ENCODE results near the gene DTD2. TPM values are rescaled to one million over a fixed set of nuclear protein-coding genes. Genes with fewer than 3 reads are reported as not detected.
A peak's percentile ranks its signal among the peaks of the same experiment; 100 is the strongest.

DTD2 gene
- total RNA-seq, 1 donor from 2014 or later: 6.9 TPM

DNA sequence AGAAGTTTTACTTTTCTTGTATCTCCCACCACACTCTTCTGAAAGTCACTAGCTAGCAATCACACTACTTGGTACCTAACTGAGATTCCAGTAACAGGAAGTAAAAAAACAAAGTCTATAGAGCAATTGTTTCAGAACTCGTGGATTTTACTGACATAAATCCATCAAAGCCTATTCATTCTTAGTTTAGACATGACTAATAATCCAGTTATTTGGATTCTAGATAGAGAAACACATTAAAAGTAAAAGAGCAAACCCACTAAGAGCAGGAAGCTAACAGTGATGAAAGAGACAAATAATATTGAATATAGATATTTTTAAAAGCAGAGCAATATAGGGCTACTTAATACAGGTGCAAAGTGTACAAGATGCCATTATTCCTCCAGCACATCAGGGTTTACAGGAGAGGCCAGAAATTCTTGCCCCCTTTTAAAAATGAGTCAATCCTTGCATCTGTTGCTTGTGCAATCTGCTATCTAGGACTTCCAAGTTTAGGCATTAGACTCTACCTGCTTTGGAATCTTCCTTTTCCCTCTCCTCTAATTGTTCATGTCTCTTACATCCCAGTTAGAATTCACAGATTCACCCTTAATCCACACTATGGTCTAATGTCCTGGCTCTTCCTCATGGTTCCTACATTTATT, 43.0 kb downstream of the DTD2 start:
- no peaks in the 10 kb centered on the region for H3K36me3 ChIP-seq
- no peaks in the 10 kb centered on the region for H3K27me3 ChIP-seq (ENCODE audit: low read depth)
- H3K4me1 ChIP-seq: peaks cover 68% of the 10 kb centered on the region
- intact Hi-C loops (cut with micrococcal nuclease): loop anchor here (10.0 kb wide), 1 partner anchor 660 kb away; the partner anchor contains the start of gene ARHGAP5
- no peak overlapping the region for H3K27ac ChIP-seq (replicated peaks)
- TF ChIP-seq, protein P1, sequence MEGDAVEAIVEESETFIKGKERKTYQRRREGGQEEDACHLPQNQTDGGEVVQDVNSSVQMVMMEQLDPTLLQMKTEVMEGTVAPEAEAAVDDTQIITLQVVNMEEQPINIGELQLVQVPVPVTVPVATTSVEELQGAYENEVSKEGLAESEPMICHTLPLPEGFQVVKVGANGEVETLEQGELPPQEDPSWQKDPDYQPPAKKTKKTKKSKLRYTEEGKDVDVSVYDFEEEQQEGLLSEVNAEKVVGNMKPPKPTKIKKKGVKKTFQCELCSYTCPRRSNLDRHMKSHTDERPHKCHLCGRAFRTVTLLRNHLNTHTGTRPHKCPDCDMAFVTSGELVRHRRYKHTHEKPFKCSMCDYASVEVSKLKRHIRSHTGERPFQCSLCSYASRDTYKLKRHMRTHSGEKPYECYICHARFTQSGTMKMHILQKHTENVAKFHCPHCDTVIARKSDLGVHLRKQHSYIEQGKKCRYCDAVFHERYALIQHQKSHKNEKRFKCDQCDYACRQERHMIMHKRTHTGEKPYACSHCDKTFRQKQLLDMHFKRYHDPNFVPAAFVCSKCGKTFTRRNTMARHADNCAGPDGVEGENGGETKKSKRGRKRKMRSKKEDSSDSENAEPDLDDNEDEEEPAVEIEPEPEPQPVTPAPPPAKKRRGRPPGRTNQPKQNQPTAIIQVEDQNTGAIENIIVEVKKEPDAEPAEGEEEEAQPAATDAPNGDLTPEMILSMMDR (IDR thresholded peaks at IDR 0.05; ENCODE audit: borderline replicate concordance): no peak
- DNase-seq: no peak
- H3K4me3 ChIP-seq: no peak overlapping the region
- no peaks in the 10 kb centered on the region for H3K9me3 ChIP-seq (replicated peaks)

DNA sequence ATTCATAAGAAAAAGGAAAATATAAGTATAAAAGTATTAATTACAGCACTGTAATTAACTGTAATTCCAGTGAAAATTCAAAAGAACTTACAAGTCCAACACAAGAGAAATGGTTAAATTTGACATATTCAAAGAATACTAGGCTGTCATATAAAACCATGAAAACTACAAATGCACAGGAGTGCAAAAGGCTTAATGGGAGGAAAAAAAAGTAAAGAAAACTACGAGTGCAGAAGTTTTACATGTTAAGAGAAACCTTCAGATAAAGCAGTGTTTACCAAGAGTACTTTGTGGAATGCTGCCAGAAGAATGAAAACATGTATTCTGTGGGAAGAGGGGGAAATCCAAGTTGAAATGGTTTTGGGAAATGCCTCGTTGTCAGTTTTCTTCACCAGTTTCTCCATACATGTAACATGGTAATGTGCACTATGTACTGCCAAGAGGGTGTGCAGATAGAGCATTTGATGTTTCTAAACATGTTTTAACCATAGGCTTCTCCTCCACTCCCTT, 46.0 kb downstream of the DTD2 start:
- intact Hi-C loops (cut with micrococcal nuclease): loop anchor here (10.0 kb wide), 1 partner anchor 664 kb away; the partner anchor contains the start of gene ARHGAP5
- TF ChIP-seq, protein P1 (IDR thresholded peaks at IDR 0.05; ENCODE audit: borderline replicate concordance): no peak
- DNase-seq: no peak
- H3K27me3 ChIP-seq (ENCODE audit: low read depth): no peaks in the 10 kb centered on the region
- H3K4me3 ChIP-seq: no peak overlapping the region
- H3K27ac ChIP-seq (replicated peaks): peak overlapping the region; percentile 39
- peaks cover 50% of the 10 kb centered on the region for H3K4me1 ChIP-seq
- H3K9me3 ChIP-seq (replicated peaks): no peaks in the 10 kb centered on the region
- no peaks in the 10 kb centered on the region for H3K36me3 ChIP-seq

DNA sequence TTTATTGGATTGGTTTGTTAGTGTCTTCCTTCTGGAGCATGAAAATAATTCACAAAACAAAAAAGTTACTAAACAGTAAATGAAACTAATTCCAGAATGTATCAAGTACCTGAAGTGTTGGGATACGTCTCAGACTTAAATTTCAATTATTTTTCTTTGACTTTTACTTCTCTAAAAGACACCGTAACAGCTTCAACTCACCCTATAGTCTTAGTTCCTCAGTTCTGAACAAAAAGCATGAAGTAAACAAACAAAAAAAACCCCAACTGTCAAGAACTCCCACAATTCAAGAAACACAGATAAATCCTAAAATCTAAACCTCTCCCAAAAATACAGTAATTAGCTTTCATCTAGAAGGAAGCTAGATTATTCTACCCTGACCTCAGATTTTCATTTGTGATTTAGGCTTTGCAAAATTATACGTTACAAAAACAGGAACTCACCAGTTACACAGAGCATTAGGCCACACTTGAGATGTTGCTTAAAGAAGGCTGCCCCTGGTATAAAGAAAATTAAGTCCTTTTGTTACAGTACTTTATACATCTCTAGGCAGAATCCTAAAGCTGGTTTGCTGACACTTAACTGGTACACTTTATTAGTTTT, 47.2 kb downstream of the DTD2 start:
- no peaks in the 10 kb centered on the region for H3K27me3 ChIP-seq (ENCODE audit: low read depth)
- intact Hi-C loops (cut with micrococcal nuclease): loop anchor here (10.0 kb wide), 1 partner anchor 665 kb away; the partner anchor contains the start of gene ARHGAP5
- H3K36me3 ChIP-seq: no peaks in the 10 kb centered on the region
- peak overlapping the region; percentile 24 for H3K27ac ChIP-seq (replicated peaks)
- TF ChIP-seq, protein P1 (IDR thresholded peaks at IDR 0.05; ENCODE audit: borderline replicate concordance): no peak
- H3K9me3 ChIP-seq (replicated peaks): no peaks in the 10 kb centered on the region
- peaks cover 46% of the 10 kb centered on the region for H3K4me1 ChIP-seq
- DNase-seq: no peak
- no peak overlapping the region for H3K4me3 ChIP-seq

DNA sequence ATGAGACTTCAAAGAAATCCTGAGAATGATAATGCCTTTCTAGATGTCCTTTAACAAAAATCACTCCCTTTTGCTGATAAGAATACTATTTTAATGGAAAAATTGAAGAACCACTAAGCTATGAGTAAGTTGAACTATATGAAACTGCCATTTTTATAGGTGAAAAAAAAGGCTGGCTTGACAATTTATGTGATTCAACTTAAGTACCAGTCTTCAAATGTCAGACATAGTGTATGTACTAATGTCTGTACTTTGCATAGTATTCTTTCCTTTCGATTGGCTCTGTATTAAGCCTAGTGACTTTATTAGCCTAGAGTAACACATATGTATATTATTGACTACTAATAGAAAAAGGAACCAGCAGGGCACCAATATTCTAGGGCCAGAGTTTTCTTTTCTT, 48.9 kb downstream of the DTD2 start:
- DNase-seq: no peak
- Histone ChIP-seq H3K27ac (replicated peaks) (no peak overlapping the region), H3K4me1 (peaks cover 37% of the 10 kb centered on the region), H3K4me3 (no peak overlapping the region), H3K27me3 (ENCODE audit: low read depth) (no peaks in the 10 kb centered on the region), H3K36me3 (no peaks in the 10 kb centered on the region), H3K9me3 (replicated peaks) (no peaks in the 10 kb centered on the region)
- intact Hi-C loops (cut with micrococcal nuclease): no loop called here
- TF ChIP-seq, protein P1 (IDR thresholded peaks at IDR 0.05; ENCODE audit: borderline replicate concordance): no peak

DNA sequence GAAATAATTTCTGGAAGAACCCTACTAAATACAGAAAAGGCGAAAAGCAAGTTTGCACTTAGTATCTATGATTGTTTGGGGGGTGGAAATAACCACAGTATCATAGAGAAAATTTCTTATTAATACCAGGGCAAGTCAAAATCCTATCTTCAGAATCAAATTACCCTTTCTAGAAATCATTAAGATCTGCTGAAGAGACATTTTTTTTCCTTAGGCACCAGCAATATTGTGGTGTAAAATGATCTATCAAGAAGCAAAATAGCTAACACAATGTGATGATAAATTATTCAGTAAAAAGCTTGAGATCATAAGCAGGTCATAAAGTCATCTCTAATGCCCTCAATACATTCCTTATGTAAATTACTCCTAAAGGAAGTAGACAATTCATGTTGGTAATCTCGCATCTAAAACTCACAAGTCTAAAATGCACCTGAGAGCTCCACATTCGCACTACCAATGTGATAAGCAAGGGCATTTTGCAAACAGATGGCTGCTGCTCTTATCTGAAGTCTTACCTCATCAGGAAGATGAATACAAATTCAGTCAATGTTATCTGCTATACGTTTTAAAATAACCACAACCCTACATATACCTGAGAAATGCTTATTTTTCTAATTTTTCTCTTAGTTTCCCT, 51.6 kb downstream of the DTD2 start:
- TF ChIP-seq, protein P1 (IDR thresholded peaks at IDR 0.05; ENCODE audit: borderline replicate concordance): no peak
- no peaks in the 10 kb centered on the region for H3K27me3 ChIP-seq (ENCODE audit: low read depth)
- H3K27ac ChIP-seq (replicated peaks): no peak overlapping the region
- H3K36me3 ChIP-seq: peaks cover 13% of the 10 kb centered on the region
- peaks cover 49% of the 10 kb centered on the region for H3K4me1 ChIP-seq
- no peaks in the 10 kb centered on the region for H3K9me3 ChIP-seq (replicated peaks)
- intact Hi-C loops (cut with micrococcal nuclease): no loop called here
- no peak for DNase-seq
- H3K4me3 ChIP-seq: no peak overlapping the region

Measured in left ventricle myocardium inferior (tissue), 1 donor.